Measurements from ENCODE around the gene KATNB1. TPM values are rescaled to one million over a fixed set of nuclear protein-coding genes. Genes with fewer than 3 reads are reported as not detected.

Gene KATNB1
- total RNA-seq, 4 donors from 2014 or later = 16.8 to 30.2 (median 21.0) TPM

DNA sequence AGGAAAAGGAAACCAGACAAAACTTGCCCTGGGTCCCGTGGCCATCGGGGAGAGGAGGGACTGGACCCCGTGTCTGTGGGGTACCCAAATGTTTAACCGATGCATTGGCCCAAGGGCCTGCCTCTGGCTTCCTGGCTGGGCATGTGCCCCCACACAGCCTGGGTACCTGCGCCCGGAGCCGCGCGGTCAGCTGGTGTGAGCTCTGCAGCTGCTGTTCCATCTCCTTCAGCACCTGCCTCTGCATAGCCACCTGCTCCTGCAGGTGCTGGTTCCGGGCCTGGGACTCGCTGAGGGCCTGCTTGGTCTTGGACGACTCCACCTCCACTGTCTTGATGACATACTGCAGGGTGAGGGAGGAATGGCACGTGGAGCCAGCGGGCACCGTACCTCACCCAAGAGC, 34.8 kb downstream of the KATNB1 start:
- Histone ChIP-seq H3K9me3 (no peaks in the 10 kb centered on the region), H3K36me3 (peaks cover 4 to 89% (median 27%) of the 10 kb centered on the region in 3 donors), H3K4me3 (no peak overlapping the region), H3K27me3 (no peaks in the 10 kb centered on the region), H3K27ac (no peak overlapping the region), H3K4me1 (no peaks in the 10 kb centered on the region)
- DNase-seq = no peak
- 100% methylated on average over 1 to 3 of the region's 15 CpGs for WGBS, 2 donors
- TF ChIP-seq, protein P1, sequence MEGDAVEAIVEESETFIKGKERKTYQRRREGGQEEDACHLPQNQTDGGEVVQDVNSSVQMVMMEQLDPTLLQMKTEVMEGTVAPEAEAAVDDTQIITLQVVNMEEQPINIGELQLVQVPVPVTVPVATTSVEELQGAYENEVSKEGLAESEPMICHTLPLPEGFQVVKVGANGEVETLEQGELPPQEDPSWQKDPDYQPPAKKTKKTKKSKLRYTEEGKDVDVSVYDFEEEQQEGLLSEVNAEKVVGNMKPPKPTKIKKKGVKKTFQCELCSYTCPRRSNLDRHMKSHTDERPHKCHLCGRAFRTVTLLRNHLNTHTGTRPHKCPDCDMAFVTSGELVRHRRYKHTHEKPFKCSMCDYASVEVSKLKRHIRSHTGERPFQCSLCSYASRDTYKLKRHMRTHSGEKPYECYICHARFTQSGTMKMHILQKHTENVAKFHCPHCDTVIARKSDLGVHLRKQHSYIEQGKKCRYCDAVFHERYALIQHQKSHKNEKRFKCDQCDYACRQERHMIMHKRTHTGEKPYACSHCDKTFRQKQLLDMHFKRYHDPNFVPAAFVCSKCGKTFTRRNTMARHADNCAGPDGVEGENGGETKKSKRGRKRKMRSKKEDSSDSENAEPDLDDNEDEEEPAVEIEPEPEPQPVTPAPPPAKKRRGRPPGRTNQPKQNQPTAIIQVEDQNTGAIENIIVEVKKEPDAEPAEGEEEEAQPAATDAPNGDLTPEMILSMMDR (IDR thresholded peaks at IDR 0.05) = no peak
- TF ChIP-seq POLR2A (IDR thresholded peaks at IDR 0.05) = no peak
- intact Hi-C loops (cut with DNase I) = no loop called here

DNA sequence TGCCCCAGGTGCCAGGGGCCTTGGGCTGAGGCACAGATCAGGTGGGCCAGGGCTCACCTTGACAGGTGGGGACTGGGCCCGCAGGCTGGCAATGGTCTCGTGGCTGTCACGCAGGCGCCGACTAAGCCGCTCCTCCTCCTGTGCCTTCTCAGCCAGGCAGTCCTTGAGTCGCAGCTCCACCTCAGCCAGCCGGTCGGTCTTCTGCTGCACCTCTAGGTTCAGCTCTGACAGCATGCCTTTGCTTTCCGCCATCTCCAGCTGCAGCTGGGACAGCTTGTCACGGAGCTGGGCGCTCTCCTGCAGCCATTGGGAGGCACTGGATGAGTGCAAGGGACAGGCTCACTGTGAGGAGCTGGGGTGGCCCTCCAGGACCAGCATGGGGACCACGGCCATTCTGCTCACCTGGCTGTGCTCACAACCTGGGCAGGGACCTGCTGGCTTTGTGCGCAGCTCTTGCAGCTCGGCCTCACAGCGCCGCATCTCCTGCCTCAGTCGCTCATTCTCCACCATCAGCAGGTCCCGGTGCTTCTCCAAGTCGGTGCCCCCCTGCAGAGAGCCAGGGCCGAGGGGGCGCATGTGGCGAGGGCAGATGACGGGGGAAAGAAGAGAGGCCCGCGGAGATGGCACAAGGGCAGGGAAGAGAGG, 35.7 kb downstream of the KATNB1 start:
- no peaks in the 10 kb centered on the region for H3K27me3 ChIP-seq
- H3K36me3 ChIP-seq = peaks cover 5 to 89% (median 27%) of the 10 kb centered on the region in 3 donors
- no peaks in the 10 kb centered on the region for H3K9me3 ChIP-seq
- WGBS, 2 donors = 94 to 95% methylated on average over 2 to 11 of the region's 26 CpGs
- TF ChIP-seq, protein P1 (IDR thresholded peaks at IDR 0.05) = no peak
- no peak for TF ChIP-seq POLR2A (IDR thresholded peaks at IDR 0.05)
- intact Hi-C loops (cut with DNase I) = no loop called here
- no peak overlapping the region for H3K27ac ChIP-seq
- DNase-seq = no peak
- H3K4me3 ChIP-seq = no peak overlapping the region
- no peaks in the 10 kb centered on the region for H3K4me1 ChIP-seq

DNA sequence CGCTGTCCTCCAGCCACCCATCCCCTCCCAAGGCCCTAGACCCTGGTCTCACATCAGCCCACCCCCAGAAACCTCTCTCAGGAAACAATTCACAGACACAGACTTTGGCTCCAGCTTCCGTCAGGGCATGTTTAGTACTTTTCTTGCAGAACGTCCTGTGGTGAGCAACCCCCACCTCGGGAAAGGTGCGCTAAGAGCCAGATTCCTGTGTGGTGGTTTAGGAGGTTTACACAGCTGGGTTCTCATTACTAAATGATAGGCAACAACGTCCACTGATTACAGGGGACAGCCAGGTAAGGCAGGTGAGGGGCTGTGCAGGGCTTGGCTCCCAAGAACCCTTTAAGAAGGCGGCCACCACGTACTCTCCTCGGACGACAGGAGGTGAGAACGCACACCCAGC, 37.4 kb downstream of the KATNB1 start:
- peaks cover 5 to 76% (median 21%) of the 10 kb centered on the region in 3 donors for H3K36me3 ChIP-seq
- 80 to 94% methylated on average over 7 to 11 of the region's 11 CpGs for WGBS, 2 donors
- intact Hi-C loops (cut with DNase I) = no loop called here

DNA sequence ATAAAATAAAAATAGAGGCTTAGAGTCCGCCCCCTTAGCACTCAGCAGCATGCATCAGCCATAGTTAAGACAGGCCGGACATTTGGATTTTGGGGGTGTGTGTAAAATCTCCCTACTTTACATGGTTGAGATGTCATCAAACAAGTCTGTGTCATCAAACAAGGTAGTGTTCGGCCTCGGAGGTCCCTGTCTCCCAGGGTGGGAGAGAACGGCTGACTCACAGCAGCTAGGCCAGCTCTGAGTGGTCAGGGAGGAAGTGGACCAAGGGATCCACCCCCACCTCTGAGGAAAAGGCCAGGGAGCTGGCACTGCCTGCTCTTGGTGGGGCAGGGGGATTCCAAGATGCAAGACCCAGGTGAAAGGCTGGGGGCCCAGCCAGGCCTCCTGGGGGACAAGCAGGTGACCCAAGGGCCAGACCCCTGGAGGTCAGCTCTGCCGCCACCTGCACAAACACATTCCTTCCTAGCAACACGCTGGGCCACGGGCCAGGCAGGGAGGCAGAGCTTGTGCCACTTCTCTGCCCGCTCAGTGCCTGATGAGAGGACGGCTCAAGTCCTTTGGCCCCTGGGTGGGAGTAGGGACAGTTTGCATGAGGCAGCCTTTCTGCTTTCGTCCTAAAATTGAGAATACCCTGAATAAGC, 38.2 kb downstream of the KATNB1 start:
- TF ChIP-seq, protein P1 (IDR thresholded peaks at IDR 0.05) = no peak
- no peak for TF ChIP-seq POLR2A (IDR thresholded peaks at IDR 0.05)
- DNase-seq = no peak
- 81 to 88% methylated on average over 6 to 7 of the region's 11 CpGs for WGBS, 2 donors

More for the DNA sequence above, 37.4 kb downstream of the KATNB1 start:
- Histone ChIP-seq H3K27ac (no peak overlapping the region), H3K27me3 (no peaks in the 10 kb centered on the region), H3K4me1 (no peaks in the 10 kb centered on the region), H3K4me3 (no peak overlapping the region), H3K9me3 (no peaks in the 10 kb centered on the region)
- DNase-seq = no peak
- TF ChIP-seq, protein P1 (IDR thresholded peaks at IDR 0.05) = no peak
- no peak for TF ChIP-seq POLR2A (IDR thresholded peaks at IDR 0.05)

DNA sequence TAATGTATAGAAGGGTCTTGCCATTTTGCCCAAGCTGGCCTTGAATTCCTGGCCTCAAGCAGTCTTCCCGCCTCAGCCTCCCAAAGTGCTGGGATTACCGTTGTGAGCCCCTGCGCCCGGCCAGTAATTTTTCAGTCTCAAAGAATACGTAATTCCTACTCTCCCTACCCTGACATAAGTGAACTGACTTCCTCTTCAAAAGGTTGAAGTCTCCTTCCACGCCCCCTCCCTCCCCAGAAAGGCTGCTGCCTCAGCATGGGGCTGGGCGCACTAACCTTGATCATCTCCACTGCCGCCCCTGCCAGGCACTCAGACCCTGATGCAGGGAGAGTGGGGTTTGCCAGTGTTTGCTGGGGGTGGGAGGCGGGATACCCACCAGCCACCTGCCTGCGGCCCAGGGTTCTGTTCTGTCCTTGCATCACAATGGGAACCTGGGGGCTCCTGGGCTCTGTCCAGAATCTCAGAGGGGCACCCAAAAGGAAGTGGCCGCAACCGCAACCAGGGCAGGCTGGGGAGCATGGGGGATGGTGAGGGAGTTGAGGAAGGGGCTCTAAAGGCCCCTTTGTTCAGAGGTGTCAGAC, 39.2 kb downstream of the KATNB1 start:
- Histone ChIP-seq H3K4me1 (no peaks in the 10 kb centered on the region), H3K4me3 (no peak overlapping the region), H3K36me3 (peaks cover 5 to 58% (median 12%) of the 10 kb centered on the region in 3 donors), H3K27ac (no peak overlapping the region), H3K9me3 (no peaks in the 10 kb centered on the region), H3K27me3 (no peaks in the 10 kb centered on the region)
- TF ChIP-seq POLR2A (IDR thresholded peaks at IDR 0.05) = no peak
- TF ChIP-seq, protein P1 (IDR thresholded peaks at IDR 0.05) = no peak
- 80 to 83% methylated on average over 8 to 10 of the region's 12 CpGs for WGBS, 2 donors
- intact Hi-C loops (cut with DNase I) = no loop called here
- no peak for DNase-seq

More for the DNA sequence above, 38.2 kb downstream of the KATNB1 start:
- H3K4me1 ChIP-seq = no peaks in the 10 kb centered on the region
- H3K9me3 ChIP-seq = no peaks in the 10 kb centered on the region
- H3K4me3 ChIP-seq = no peak overlapping the region
- H3K27me3 ChIP-seq = no peaks in the 10 kb centered on the region
- peaks cover 5 to 69% (median 21%) of the 10 kb centered on the region in 3 donors for H3K36me3 ChIP-seq
- intact Hi-C loops (cut with DNase I) = no loop called here
- H3K27ac ChIP-seq = no peak overlapping the region
